Measurements from ENCODE around the gene SERHL2. TPM values are rescaled to one million over a fixed set of nuclear protein-coding genes. Genes with fewer than 3 reads are reported as not detected.

The SERHL2 gene
- total and polyA plus RNA-seq, 2 experiments from 2014 or later, result 1.5 to 2.1 TPM

GRCh38 chr22:42622061-42622710 lies 68.4 kb downstream of the SERHL2 start:
- Mint-ChIP-seq H3K4me1 (peaks cover 14% of the 10 kb centered on the region), H3K27me3 (ENCODE audit: insufficient read depth, low read depth, poor library complexity) (peaks cover 23% of the 10 kb centered on the region)

More at GRCh38 chr22:42622061-42622710, 68.4 kb downstream of the SERHL2 start:
- TF ChIP-seq STAT1 (IDR thresholded peaks at IDR 0.05; ENCODE audit: unreplicated experiment), result no peak
- no peak for TF ChIP-seq JUNB (IDR thresholded peaks at IDR 0.05; ENCODE audit: unreplicated experiment)
- no peak for TF ChIP-seq ZNF462 (CRISPR knock-in tag; IDR thresholded peaks at IDR 0.05)
- no peak for TF ChIP-seq EZH2 (IDR thresholded peaks at IDR 0.05; ENCODE audit: low read depth, unreplicated experiment)
- TF ChIP-seq EZH2phosphoT487 (IDR thresholded peaks at IDR 0.05; ENCODE audit: unreplicated experiment), result no peak
- no peak for TF ChIP-seq ZNF331 (CRISPR knock-in tag; IDR thresholded peaks at IDR 0.05; ENCODE audit: low read depth)
- no peak for TF ChIP-seq REST (IDR thresholded peaks at IDR 0.05; ENCODE audit: unreplicated experiment)
- no peak for TF ChIP-seq POLR2AphosphoS5 (IDR thresholded peaks at IDR 0.05; ENCODE audit: low read depth)
- TF ChIP-seq CREB1 (CRISPR knock-in tag; IDR thresholded peaks at IDR 0.05; ENCODE audit: low read depth), result no peak
- TF ChIP-seq ETS1 (IDR thresholded peaks at IDR 0.05), result no peak
- TF ChIP-seq NANOG (IDR thresholded peaks at IDR 0.05; ENCODE audit: borderline replicate concordance), result no peak
- TF ChIP-seq CTCF (conservative IDR thresholded peaks at IDR 0.05; ENCODE audit: low read depth in 2 of 2), result no peak
- no peak for TF ChIP-seq ZNF114 (CRISPR knock-in tag; IDR thresholded peaks at IDR 0.05)
- H3K4me1 ChIP-seq (ENCODE audit: insufficient read depth), result no peaks in the 10 kb centered on the region
- ATAC-seq (no peak), DNase-seq (ENCODE audit: low spot score) (no peak)
- peaks cover 8% of the 10 kb centered on the region; the same call in 1 of the 2 replicates for H4K20me1 ChIP-seq (replicated peaks; ENCODE audit: insufficient read depth)
- Mint-ChIP-seq H3K4me3 (no peak overlapping the region), H3K36me3 (ENCODE audit: low read depth) (peaks cover 9% of the 10 kb centered on the region), H3K9me3 (no peaks in the 10 kb centered on the region), H3K27ac (no peak overlapping the region)
- no peak overlapping the region for H3K4me3 ChIP-seq
- H3K4me2 ChIP-seq, result no peak overlapping the region
- H3K79me2 ChIP-seq (replicated peaks; ENCODE audit: insufficient read depth), result no peaks in the 10 kb centered on the region
- H3F3A ChIP-seq (replicated peaks; ENCODE audit: low read depth), result no peaks in the 10 kb centered on the region
- no peak overlapping the region for H2AFZ ChIP-seq
- H3K9me2 ChIP-seq (ENCODE audit: insufficient read depth), result no peaks in the 10 kb centered on the region
- H3K27ac ChIP-seq (ENCODE audit: low read depth), result no peak overlapping the region
- no peaks in the 10 kb centered on the region for H3K27me3 ChIP-seq (ENCODE audit: insufficient read depth)
- no peaks in the 10 kb centered on the region; the same call in 1 of the 2 replicates for H3K36me3 ChIP-seq (ENCODE audit: insufficient read depth)

Data from GM23338 (cell line).